Progenitor cell of endocrine pancreas (in vitro differentiated cells): Measurements from ENCODE around the gene SF3A1. TPM values are rescaled to one million over a fixed set of nuclear protein-coding genes. Genes with fewer than 3 reads are reported as not detected.

Source experiments
- DNase-seq: peaks from one replicate; pipeline ENCODE4 v3.0.0; 2021; ENCODE audit warnings: low spot score; ENCODE audit not compliant: unreplicated experiment
- H3K27ac Mint-ChIP-seq: 2 replicates; pipeline ENCODE4 v1.8.0; 2021; ENCODE audit warnings: mild to moderate bottlenecking, moderate library complexity, mixed read lengths
- H3K27me3 Mint-ChIP-seq: 2 replicates; pipeline ENCODE4 v1.8.0; 2021; ENCODE audit warnings: mixed read lengths
- H3K36me3 Mint-ChIP-seq: 2 replicates; pipeline ENCODE4 v1.8.0; 2022; ENCODE audit warnings: mixed read lengths; ENCODE audit not compliant: insufficient read depth
- H3K4me1 Mint-ChIP-seq: 2 replicates; pipeline ENCODE4 v1.8.0; 2021; ENCODE audit warnings: low read depth, mixed read lengths
- H3K4me3 Mint-ChIP-seq: 2 replicates; pipeline ENCODE4 v1.8.0; 2021; ENCODE audit warnings: low read depth, mild to moderate bottlenecking, moderate library complexity, mixed read lengths
- H3K9me3 Mint-ChIP-seq: 2 replicates; pipeline ENCODE4 v1.8.0; 2021; ENCODE audit warnings: low read depth, mixed read lengths
- CTCF ChIP-seq: fragments of 200-600 bp; sonication (generic); IDR thresholded peaks from one replicate; pipeline ENCODE4 v1.5.0; 2021; ENCODE audit warnings: antibody characterized with exemption, mild to moderate bottlenecking; ENCODE audit not compliant: unreplicated experiment
- total RNA-seq: library from RNA; stranded (reverse); gene quantifications from 2 replicates; pipeline ENCODE4 v1.2.1, GENCODE V29; 2021

SF3A1 gene
- total RNA-seq, 1 donor from 2014 or later = 165 TPM

GRCh38 chr22:30382340-30382739 lies 25.6 kb upstream of the SF3A1 start:
- Mint-ChIP-seq H3K9me3 (no peaks in the 10 kb centered on the region), H3K27me3 (no peaks in the 10 kb centered on the region), H3K27ac (no peak overlapping the region), H3K4me1 (peaks cover 7% of the 10 kb centered on the region), H3K4me3 (no peak overlapping the region), H3K36me3 (peaks cover 7% of the 10 kb centered on the region)
- no peak for DNase-seq
- TF ChIP-seq CTCF = no peak

- H3K36me3 Mint-ChIP-seq = peaks cover 7% of the 10 kb centered on the region
- no peaks in the 10 kb centered on the region for H3K27me3 Mint-ChIP-seq
- TF ChIP-seq CTCF = no peak
- H3K27ac Mint-ChIP-seq = no peak overlapping the region
- DNase-seq = no peak
- H3K4me3 Mint-ChIP-seq = no peak overlapping the region
- H3K4me1 Mint-ChIP-seq = peaks cover 1% of the 10 kb centered on the region
- H3K9me3 Mint-ChIP-seq = no peaks in the 10 kb centered on the region
These were observed 24.6 kb upstream of the SF3A1 start for GRCh38 chr22:30381264-30381663.

- Mint-ChIP-seq H3K4me3 (no peak overlapping the region), H3K4me1 (no peaks in the 10 kb centered on the region), H3K9me3 (no peaks in the 10 kb centered on the region), H3K27ac (no peak overlapping the region), H3K36me3 (peaks cover 7% of the 10 kb centered on the region), H3K27me3 (no peaks in the 10 kb centered on the region)
- DNase-seq = no peak
- no peak for TF ChIP-seq CTCF
These were observed 23.3 kb upstream of the SF3A1 start for GRCh38 chr22:30380011-30380410.

- DNase-seq = no peak
- no peaks in the 10 kb centered on the region for H3K4me1 Mint-ChIP-seq
- H3K27ac Mint-ChIP-seq = no peak overlapping the region
- no peaks in the 10 kb centered on the region for H3K9me3 Mint-ChIP-seq
- TF ChIP-seq CTCF = no peak
- peaks cover 4% of the 10 kb centered on the region for H3K36me3 Mint-ChIP-seq
- H3K4me3 Mint-ChIP-seq = no peak overlapping the region
- H3K27me3 Mint-ChIP-seq = no peaks in the 10 kb centered on the region
These were observed 18.7 kb upstream of the SF3A1 start for GRCh38 chr22:30375312-30375849.

- TF ChIP-seq CTCF = no peak
- Mint-ChIP-seq H3K4me3 (no peak overlapping the region), H3K27ac (no peak overlapping the region), H3K36me3 (peaks cover 3% of the 10 kb centered on the region), H3K4me1 (no peaks in the 10 kb centered on the region), H3K27me3 (no peaks in the 10 kb centered on the region), H3K9me3 (no peaks in the 10 kb centered on the region)
- DNase-seq = no peak
These were observed 16.9 kb upstream of the SF3A1 start for GRCh38 chr22:30373331-30374325.
